Measurements from ENCODE around the gene DIS3L2.
A peak's percentile ranks its signal among the peaks of the same experiment; 100 is the strongest.

The DIS3L2 gene, protein sequence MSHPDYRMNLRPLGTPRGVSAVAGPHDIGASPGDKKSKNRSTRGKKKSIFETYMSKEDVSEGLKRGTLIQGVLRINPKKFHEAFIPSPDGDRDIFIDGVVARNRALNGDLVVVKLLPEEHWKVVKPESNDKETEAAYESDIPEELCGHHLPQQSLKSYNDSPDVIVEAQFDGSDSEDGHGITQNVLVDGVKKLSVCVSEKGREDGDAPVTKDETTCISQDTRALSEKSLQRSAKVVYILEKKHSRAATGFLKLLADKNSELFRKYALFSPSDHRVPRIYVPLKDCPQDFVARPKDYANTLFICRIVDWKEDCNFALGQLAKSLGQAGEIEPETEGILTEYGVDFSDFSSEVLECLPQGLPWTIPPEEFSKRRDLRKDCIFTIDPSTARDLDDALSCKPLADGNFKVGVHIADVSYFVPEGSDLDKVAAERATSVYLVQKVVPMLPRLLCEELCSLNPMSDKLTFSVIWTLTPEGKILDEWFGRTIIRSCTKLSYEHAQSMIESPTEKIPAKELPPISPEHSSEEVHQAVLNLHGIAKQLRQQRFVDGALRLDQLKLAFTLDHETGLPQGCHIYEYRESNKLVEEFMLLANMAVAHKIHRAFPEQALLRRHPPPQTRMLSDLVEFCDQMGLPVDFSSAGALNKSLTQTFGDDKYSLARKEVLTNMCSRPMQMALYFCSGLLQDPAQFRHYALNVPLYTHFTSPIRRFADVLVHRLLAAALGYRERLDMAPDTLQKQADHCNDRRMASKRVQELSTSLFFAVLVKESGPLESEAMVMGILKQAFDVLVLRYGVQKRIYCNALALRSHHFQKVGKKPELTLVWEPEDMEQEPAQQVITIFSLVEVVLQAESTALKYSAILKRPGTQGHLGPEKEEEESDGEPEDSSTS

DNA sequence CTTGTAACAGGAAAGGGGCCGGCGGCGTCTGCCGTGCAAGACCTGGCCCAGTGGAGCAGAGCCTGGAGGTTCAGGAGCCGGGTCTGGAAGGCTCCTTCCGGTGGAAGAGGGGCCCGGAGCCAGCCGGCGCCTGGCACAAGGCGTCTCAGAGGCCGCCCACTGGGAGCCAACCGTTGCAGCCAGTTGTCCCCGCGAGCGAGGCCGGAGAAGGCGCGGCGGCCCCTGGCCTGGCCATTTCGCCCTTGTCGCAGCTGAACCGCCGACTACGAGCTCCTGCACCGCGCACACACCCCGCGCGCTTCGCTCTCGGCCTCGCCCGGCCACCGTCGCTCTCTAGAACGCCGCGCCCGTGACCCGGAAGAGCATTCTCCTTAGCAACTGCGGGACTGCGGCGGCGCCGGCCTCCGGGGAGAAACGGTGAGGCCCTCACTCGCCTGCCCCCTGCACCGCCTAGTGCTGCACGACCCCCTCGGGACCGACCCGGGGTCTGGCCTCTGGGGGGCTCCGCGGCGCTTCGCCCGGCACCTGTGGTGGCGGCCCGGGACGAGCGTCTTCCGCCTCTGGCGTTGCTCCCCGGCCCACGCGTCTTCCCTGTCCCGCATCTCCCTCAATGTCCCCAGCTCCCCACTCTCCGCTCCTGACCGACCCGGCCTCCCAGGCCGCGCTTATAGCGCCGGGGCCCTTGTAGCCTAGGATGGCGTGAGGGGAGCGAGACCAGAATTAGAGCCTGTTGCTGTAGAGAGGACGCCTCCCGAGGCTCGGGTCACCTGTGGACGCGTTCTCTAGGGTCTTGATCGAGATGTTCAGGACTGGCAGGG, at the start of gene DIS3L2:
Gene DIS3L2 (plus strand): TSS at position 365 of the 818 bp plus-strand sequence. CDS start 53,215 bp downstream, outside the sequence.
- DNase-seq: peak; percentile 96

- DNase-seq: no peak
Observed at GRCh38 chr2:231914077-231914690, 47.3 kb upstream of the DIS3L2 start.

DNA sequence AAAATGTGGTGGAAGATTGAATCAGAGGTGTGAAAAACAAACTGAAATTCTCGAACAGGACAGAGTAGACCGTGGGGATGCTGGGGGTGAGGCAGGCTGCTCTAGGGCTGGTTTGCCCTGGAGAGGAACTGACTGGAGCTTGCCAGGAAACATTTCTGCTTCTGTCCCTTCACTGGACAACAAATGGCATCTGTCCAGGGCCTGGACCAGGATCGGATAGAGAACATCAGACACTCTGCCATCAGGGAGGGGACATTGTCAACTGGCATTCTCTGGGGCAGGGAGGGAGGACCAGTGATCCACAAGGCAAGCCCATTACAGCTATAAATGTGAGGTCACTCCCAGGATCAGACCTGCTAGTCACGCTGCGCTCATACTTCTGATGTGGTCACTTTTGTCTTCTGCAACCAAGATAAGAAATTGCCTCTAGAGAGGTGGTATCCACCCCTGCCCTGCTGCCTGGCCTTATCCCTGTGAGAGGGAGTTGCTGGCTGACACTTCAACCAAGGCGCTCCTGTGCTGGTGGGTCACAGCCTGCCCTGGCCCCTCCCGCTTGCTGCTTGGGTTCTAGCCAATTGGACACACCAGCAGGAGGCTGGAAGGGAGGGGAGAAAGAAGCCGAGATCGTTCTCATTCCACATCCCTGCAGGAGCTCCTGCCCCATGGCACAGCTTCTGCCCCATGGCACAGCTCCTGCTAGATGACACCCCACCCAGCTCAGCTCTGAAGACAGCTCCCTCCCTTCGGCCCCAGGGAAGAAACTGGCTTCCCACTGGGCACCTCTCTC, 44.0 kb upstream of the DIS3L2 start:
- no peak for DNase-seq

DNA sequence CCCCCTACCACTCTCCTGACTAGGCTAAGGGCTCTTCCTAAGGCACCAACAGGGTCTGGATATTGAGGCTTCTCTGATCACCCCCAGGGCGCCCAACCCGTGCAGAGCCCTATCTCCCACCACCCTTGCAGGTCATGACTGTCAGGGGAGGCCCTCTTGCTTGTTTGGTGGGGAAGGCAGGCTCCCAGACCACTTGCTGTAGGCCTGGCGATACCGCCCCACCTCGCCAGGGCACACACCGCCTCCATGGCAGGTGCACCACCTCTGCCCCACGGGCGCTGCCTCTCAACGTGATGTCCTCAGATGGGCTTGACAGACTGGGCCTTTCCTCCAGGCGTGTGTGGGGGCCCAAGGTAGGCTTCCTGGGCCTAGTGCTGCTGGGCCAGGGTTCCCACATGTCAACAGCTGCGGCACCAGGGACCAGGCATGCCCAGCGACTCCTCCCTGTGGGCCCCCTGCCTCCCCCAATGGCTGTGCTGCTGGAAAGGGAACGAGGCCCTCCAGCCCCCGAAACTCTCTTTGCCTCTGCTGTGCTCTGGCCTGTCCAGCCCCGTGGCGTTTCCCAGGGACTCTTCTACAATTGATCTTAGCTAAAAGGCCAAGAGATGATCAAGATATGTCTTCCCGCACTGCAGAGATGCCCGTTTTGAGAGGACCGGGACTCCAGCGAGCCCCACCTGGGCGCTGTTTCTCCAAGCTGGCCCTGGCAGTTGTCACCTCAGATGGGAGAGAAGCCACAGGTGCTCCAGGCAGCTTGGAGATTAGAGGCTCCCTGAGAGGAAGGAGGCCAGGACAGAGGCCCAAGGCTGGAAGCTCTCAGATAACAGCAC, 42.8 kb upstream of the DIS3L2 start:
- DNase-seq: no peak

DNA sequence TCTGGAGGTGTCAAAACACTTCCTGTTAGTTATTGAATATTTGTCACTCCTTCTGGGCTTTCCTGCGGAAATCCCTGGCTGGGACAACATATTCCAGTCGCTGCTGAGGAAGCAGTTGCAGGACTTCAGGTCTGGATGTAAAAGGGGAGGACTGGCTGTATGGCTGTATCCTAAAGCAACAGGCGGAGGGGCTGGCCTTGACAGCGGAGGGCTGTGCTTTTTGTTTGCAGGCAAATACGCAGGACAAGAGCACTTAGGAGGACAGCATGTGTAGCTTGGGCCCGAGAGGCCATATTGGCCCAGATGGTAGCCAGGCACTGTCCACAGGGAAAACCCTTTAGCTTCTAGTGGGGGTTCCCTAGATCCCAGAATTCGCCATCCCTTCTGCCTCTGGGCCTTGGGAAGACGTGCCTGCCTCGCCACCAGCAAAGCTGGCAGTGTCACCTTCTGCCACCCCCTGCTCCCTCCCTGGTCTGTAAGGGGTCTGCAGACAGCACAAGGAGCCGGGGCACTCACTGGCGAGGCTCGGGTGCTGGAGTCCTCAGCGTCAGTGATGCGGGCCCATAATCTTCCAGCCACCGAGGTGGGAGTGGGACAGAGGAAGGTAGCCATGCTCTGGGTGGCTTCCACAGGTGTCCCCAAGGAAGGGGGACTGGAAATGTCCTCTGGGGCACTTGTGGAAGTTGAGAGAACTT, 42.0 kb upstream of the DIS3L2 start:
- no peak for DNase-seq

DNA sequence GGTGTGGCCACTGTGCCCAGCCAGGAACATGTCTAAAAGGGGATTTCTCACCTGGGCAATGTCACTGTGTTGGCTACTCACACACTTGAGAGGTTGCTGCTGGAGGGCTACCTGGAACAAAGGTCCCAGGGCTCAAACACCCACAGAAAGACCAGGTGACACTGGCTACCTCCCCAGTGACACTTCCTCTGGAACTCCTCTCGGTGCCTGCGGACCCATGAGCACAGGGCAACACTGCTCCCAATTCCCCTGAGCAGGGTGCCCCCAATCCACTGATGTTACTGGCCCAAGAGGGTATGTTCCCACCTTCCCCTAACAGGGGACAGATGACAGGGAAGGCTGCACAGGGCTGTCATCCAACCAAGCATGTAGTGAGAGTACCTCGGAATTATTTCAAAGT, 41.1 kb upstream of the DIS3L2 start:
- no peak for DNase-seq

GRCh38 chr2:231920795-231921194, 40.7 kb upstream of the DIS3L2 start:
- DNase-seq: no peak

DNA sequence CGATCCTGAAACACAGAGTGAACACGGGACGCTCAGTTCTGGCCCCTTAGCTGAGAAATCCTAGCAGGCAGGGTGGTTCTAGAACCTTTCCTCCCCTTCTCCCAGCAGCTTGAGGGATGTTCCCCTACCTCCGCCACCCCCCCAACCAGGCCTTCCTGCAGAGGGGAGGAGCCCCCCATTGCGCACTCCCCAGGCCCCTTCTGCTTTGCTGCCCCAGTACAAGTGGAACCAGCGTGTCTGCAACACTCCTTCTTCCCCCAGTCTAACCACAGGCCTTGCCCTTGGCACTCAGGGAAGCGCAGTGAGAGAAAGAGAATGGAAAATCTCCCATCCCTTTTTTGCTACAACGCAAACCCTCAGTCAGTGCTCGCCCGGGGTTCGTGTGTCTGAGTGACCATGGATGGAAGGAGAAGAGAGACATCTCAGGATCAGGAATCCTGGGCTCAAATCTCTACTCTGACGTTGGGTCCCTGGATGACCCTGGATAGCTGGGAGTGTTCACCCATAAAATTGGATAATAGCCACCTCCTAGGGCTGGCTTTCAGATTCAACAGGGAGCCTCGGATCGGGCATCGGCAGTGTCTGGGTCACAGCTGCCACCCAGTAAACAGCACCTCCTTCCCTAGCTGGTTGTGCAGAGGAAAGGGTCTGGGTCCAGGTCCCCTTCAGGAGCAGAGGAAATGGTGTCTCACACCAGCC, 39.1 kb upstream of the DIS3L2 start:
- no peak for DNase-seq

GRCh38 chr2:231923010-231923344, 38.5 kb upstream of the DIS3L2 start:
- peak; percentile 46 for DNase-seq

DNA sequence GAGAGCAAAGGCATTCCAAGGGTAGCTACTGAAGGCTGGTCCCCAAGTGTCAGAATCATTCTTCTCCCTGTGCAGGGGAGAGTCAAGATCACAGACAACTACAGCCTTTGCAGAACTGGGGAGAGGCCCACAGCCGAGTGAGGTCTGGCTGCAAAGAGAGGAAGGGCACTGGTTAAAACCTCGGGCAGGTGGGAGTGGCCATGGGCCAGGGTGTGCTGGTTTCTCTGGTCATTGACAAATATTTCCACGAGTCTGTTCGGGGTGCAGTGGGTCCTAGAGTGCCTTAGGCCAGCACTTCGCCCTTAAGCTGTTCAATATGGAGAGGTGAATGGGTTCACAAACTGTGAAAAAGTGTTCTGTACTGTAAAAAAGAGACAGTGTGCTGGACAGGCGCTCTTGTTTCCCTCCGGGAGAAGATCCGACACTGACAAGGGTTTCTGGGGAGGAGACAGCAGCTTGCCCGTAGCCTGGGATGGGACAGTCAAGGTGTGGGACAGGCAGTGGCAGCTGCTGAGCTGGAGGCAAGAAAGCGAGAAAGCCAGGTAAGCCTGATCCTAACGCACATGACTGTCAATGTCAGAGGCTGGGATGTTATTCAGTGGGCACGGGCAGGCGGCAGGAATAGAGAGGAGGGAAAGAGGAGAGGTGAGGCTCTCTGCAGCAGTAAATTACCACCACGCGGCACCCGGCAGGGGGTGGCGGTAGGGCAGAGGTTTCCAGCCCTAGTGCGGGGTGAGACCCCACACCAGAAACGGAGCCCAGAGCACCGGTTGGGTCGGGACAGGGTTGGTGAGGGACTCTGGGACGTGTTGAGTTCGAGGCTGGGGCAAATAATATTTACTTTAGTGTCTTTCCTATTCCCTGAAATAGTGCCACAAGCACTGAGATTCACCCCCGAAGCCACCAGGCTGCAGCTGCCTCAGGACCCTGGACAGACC, 37.3 kb upstream of the DIS3L2 start:
- DNase-seq: no peak

DNA sequence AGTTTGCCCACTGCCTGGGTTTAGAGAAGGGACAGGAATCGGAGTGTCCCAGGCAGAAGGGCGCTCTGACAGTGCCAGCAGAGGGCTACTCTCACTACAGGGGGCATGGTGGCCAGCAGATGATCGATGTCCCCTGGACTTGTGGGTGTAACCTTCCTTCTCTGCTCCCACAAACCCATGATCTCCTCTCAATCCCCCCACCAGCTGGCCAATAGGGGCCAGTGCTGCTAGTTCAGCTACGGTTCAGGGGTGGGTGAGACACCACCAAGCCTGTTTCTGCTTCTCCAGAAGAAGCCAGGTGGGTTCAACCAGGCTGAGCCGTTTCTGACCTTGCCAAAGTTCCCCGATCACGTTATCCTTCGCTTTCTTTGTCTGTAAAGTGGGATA, 36.6 kb upstream of the DIS3L2 start:
- DNase-seq: no peak

DNA sequence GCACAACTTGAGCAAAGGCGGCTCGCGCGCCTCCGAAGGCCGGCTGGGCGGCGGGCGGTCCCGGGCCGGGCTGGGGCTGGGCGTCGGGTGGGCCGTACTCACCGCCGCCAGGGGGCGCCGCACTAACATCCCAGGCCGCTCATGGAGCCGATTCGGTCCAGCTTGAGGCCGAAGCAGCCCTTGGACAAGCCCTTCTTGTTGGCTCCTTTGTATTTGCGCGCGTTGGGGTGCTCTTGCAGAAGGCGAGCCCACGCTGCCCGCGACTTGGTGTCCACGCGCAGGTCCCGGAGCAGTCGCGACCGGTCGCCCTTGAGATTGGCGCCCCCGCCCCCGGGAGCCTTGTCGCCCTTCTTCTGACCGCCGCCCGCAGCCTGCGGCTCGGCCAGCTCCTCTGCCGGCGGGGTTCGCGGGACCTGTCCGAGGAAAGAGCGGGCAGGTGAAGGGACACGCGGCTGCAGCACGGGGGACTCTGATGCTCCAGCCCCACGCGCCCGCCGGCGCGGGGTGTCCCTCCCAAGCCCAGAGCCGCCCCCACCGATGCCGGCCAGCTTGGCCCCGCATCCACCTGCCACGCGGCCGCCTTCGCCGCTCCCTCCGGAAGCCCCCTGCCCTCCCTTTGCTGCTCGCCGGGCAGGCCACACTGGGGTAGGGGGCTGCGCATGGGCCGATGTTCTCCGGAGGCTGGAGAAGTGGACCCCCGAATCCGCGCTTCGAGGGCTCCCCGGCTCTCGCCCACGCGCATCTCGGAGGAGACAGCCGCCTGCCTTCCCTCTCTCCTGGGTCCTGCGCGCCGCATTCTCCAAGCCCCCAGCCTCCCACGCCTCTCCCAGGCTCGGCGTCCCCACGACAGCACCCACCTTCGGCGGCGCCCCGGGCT, 36.0 kb upstream of the DIS3L2 start:
- peak; percentile 85 for DNase-seq

GRCh38 chr2:231926180-231926741, 35.3 kb upstream of the DIS3L2 start, which contains the start of gene NPPC:
TSS of gene NPPC (minus strand) at chr2:231926396. CDS start at chr2:231926249, 147 bp downstream.
- peak; percentile 79 for DNase-seq

DNA sequence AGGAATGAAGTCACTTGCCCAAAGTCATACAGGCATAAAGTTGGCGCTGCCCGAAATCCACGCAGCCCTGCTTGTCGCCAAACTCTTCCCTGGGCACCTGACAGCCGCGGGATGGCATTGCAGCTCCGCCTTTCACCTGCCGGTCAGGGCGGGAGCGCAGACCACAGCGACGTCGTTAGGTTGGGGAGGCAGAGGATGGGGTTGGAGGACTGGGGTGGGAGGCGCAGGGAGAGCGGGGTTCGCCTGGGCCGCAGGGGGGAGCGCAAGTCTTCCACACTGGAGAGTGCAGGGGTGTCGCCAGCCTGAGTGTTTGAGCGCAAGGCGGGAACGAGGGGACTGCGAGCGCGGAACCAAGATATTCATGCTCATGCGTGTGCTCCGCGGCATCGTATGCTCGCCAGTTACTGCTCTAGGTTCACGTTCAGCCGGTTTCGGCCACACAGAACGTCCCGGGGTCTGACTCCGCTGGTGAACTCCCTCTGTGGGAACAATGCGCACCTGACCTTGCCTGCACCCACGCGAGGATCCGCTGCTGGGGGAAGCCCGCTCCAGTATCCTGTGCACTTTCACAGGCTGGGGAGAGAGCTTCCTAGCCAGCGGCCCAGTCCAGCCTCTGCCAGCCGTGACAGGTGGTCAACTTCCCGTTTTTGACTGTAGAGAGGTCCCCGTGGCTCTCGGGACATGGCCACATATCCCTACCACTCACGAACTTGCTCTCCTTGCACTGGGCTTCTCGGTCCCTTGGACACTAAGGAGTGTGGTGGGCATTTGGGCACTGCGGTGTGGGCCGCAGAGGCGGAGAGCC, 34.5 kb upstream of the DIS3L2 start:
- peak; percentile 69 for DNase-seq

- no peak for DNase-seq
Observed at GRCh38 chr2:231927566-231927890, 34.0 kb upstream of the DIS3L2 start.

- DNase-seq: no peak
Observed at GRCh38 chr2:231928481-231928880, 33.0 kb upstream of the DIS3L2 start.
